ENCODE measurements around the gene PHF21B. TPM values are rescaled to one million over a fixed set of nuclear protein-coding genes. Genes with fewer than 3 reads are reported as not detected.

PHF21B gene
- total and polyA plus RNA-seq, 11 donors: 0.04 to 1.6 (median 0.47) TPM; not detected in 4

- Histone ChIP-seq H3K4me3 (no peak overlapping the region), H3K27me3 (peaks cover 0 to 19% (median 0%) of the 10 kb centered on the region in 9 donors), H3K36me3 (no peaks in the 10 kb centered on the region), H3K27ac (no peak overlapping the region), H3K9me3 (peaks cover 0 to 6% (median 0%) of the 10 kb centered on the region in 12 donors), H3K4me1 (peaks cover 0 to 14% (median 0%) of the 10 kb centered on the region in 12 donors)
- TF ChIP-seq, protein P1, sequence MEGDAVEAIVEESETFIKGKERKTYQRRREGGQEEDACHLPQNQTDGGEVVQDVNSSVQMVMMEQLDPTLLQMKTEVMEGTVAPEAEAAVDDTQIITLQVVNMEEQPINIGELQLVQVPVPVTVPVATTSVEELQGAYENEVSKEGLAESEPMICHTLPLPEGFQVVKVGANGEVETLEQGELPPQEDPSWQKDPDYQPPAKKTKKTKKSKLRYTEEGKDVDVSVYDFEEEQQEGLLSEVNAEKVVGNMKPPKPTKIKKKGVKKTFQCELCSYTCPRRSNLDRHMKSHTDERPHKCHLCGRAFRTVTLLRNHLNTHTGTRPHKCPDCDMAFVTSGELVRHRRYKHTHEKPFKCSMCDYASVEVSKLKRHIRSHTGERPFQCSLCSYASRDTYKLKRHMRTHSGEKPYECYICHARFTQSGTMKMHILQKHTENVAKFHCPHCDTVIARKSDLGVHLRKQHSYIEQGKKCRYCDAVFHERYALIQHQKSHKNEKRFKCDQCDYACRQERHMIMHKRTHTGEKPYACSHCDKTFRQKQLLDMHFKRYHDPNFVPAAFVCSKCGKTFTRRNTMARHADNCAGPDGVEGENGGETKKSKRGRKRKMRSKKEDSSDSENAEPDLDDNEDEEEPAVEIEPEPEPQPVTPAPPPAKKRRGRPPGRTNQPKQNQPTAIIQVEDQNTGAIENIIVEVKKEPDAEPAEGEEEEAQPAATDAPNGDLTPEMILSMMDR (IDR thresholded peaks at IDR 0.05): no peak
- TF ChIP-seq POLR2A (IDR thresholded peaks at IDR 0.05): no peak
- intact Hi-C loops (cut with DNase I): no loop called here
- ATAC-seq: no peak
- 63 to 70% (median 69%) methylated on average over 19 of the region's 19 CpGs for WGBS, 4 donors
- DNase-seq: no peak
Measured at GRCh38 chr22:44994399-44995104, 15.3 kb downstream of the PHF21B start.

DNA sequence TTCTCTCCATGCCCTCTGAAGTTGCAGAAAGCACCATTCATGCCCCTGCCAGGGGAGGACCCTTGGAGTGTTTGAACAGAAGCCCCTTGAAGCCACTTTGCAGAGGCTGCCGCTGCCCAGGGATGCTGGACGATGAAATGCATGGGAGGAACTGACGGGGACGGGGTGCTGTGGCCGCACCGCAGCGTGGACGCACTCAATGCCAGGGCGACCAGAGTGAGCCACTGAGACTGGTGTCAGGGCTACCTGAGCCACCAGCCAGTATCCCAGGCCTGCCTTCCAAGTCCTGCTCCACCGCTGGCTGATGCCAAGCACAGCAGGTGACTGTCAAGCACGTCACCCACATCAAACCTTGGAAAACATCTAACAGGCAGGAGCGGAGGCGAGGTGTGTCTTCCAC, 17.6 kb downstream of the PHF21B start:
- ATAC-seq (no peak), DNase-seq (no peak)
- TF ChIP-seq POLR2A (IDR thresholded peaks at IDR 0.05): no peak
- TF ChIP-seq, protein P1 (IDR thresholded peaks at IDR 0.05): no peak
- peaks cover 0 to 19% (median 0%) of the 10 kb centered on the region in 9 donors for H3K27me3 ChIP-seq
- no peak overlapping the region for H3K4me3 ChIP-seq
- WGBS, 4 donors: 87 to 90% (median 89%) methylated on average over 11 to 13 of the region's 13 CpGs
- no peaks in the 10 kb centered on the region for H3K36me3 ChIP-seq
- intact Hi-C loops (cut with DNase I): no loop called here
- peaks cover 0 to 14% (median 0%) of the 10 kb centered on the region in 12 donors for H3K4me1 ChIP-seq
- no peak overlapping the region for H3K27ac ChIP-seq
- peaks cover 0 to 6% (median 0%) of the 10 kb centered on the region in 12 donors for H3K9me3 ChIP-seq

GRCh38 chr22:44991218-44991617, 18.6 kb downstream of the PHF21B start:
- peaks cover 0 to 6% (median 0%) of the 10 kb centered on the region in 12 donors for H3K9me3 ChIP-seq
- peaks cover 0 to 19% (median 0%) of the 10 kb centered on the region in 9 donors for H3K27me3 ChIP-seq
- H3K4me3 ChIP-seq: no peak overlapping the region
- no peak for ATAC-seq
- H3K36me3 ChIP-seq: no peaks in the 10 kb centered on the region
- intact Hi-C loops (cut with DNase I): no loop called here
- no peak for DNase-seq
- WGBS, 4 donors: 72 to 84% (median 77%) methylated on average over 9 to 10 of the region's 10 CpGs
- no peak overlapping the region for H3K27ac ChIP-seq
- H3K4me1 ChIP-seq: peaks cover 0 to 14% (median 0%) of the 10 kb centered on the region in 12 donors
- TF ChIP-seq, protein P1 (IDR thresholded peaks at IDR 0.05): no peak
- no peak for TF ChIP-seq POLR2A (IDR thresholded peaks at IDR 0.05)

DNA sequence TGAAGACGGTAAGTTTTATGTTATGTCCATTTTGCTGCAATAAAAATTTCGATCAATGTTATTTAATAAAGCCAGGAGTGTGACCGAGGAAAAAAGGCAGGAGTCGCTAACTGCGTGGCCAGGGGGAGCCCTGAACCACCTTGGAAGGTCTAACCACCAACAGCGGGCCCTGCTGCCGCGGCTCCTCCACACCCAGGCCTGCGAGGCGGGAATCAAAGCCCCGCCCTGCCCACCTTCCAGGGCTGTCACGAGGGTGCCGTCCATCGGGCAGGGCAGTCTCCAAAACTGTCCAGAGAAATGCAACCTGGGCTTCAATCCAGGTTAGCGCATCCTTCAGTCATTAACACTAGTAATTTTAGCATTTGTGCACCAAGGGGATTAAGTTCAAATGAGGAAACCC, 19.0 kb downstream of the PHF21B start:
- Histone ChIP-seq H3K4me3 (no peak overlapping the region), H3K36me3 (no peaks in the 10 kb centered on the region), H3K27me3 (peaks cover 0 to 19% (median 0%) of the 10 kb centered on the region in 9 donors), H3K9me3 (peaks cover 0 to 6% (median 0%) of the 10 kb centered on the region in 12 donors), H3K27ac (no peak overlapping the region), H3K4me1 (peaks cover 0 to 14% (median 0%) of the 10 kb centered on the region in 12 donors)
- 76 to 87% (median 81%) methylated on average over 14 to 15 of the region's 15 CpGs for WGBS, 4 donors
- DNase-seq: no peak
- intact Hi-C loops (cut with DNase I): no loop called here
- no peak for ATAC-seq
- no peak for TF ChIP-seq POLR2A (IDR thresholded peaks at IDR 0.05)
- TF ChIP-seq, protein P1 (IDR thresholded peaks at IDR 0.05): no peak
